ENCODE results near the gene JAM3.

Gene JAM3

DNA sequence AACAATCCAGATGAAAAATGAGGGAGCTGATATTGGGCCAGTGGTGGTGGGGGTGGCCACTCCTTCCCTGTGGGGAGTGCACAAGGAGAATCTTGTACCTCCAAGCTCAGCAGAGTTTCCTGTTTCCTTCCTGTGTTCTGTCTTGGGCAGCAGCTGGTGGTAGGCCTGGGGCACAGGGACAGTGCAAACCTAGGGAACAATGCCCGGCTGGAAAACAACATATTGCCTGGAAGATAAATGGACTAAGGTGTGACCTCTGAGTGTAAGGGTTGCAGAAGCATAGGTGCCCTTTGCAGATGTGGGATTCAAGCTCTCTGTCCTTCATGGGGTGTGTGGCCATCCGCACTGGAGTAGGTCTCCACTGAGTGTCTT, 5.8 kb upstream of the JAM3 start:
- DNase-seq, result no peak
- no peaks in the 10 kb centered on the region for H3K9me3 ChIP-seq (ENCODE audit: control insufficient read depth, low read length)
- H3K4me3 ChIP-seq (ENCODE audit: insufficient read depth, low read depth, low read length, poor library complexity, severe bottlenecking), result no peak overlapping the region
- H3K27me3 ChIP-seq (replicated peaks; ENCODE audit: control insufficient read depth, insufficient read depth, low read length, poor library complexity, severe bottlenecking), result no peaks in the 10 kb centered on the region
- H3K4me1 ChIP-seq (ENCODE audit: control insufficient read depth, insufficient read depth, low read length, poor library complexity, severe bottlenecking), result no peaks in the 10 kb centered on the region
- H3K36me3 ChIP-seq (ENCODE audit: control insufficient read depth, insufficient read depth, low read length), result no peaks in the 10 kb centered on the region
- no peak overlapping the region for H3K27ac ChIP-seq (ENCODE audit: insufficient read depth, low read length, poor library complexity, severe bottlenecking)

DNA sequence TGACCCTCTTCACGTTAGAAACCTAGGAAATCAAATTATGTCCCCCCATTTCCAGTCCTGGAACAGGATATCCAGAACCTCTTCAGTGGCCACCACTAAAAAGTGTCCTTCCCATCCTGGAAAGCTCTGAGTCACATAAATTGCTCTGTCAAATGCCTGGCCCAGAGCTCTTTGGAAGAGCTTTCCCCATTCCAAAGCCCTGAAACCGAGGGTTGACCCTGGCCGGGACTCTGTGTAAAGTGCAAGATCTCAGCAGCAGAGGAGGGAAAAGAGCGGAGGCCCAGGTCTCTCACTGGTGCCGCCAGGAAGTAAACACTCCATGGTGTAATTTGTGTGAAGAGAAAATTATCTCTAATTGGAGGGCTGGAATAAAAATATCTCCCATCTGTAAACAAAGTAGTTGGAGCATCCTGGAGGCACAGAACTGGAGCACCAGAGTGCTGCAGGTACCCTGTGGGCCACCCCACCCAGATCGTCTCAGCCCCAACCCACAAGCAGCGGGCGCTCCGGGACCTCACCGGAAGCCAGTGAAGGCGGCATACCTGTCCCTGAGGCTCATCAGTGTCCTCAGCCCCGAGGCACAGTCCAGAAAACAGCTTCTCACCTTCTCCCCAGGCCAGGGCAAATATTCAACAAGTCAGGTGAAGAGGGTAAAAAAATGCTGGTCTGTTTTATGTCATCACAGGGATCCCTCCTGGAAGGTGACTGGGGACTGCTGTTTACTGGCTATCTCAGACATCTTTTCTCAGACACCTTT, 4.7 kb upstream of the JAM3 start:
- Histone ChIP-seq H3K4me1 (ENCODE audit: control insufficient read depth, insufficient read depth, low read length, poor library complexity, severe bottlenecking) (peaks cover 2% of the 10 kb centered on the region), H3K27ac (ENCODE audit: insufficient read depth, low read length, poor library complexity, severe bottlenecking) (no peak overlapping the region), H3K9me3 (ENCODE audit: control insufficient read depth, low read length) (no peaks in the 10 kb centered on the region), H3K4me3 (ENCODE audit: insufficient read depth, low read depth, low read length, poor library complexity, severe bottlenecking) (no peak overlapping the region), H3K36me3 (ENCODE audit: control insufficient read depth, insufficient read depth, low read length) (no peaks in the 10 kb centered on the region), H3K27me3 (replicated peaks; ENCODE audit: control insufficient read depth, insufficient read depth, low read length, poor library complexity, severe bottlenecking) (no peaks in the 10 kb centered on the region)
- no peak for DNase-seq

DNA sequence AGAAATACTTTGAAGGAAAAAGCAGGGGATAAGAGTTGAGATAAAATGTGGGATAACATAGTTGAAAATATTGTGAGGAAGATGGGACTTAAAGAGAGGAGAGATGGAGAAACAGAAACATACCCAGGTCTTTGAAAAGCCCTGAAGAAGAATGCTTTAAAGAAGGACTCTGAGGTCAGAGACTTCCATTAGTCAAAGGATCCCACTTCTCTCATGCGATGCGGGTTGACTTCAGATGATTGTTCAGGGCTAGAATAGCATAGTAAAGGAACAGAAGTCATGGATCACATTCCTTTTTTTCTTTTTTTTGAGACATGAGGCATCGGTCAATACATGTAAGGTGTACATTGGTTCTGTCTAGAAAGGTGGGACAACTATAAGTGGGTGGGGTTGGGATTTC, 3.5 kb upstream of the JAM3 start:
- Histone ChIP-seq H3K27me3 (replicated peaks; ENCODE audit: control insufficient read depth, insufficient read depth, low read length, poor library complexity, severe bottlenecking) (no peaks in the 10 kb centered on the region), H3K9me3 (ENCODE audit: control insufficient read depth, low read length) (no peaks in the 10 kb centered on the region), H3K36me3 (ENCODE audit: control insufficient read depth, insufficient read depth, low read length) (no peaks in the 10 kb centered on the region), H3K4me3 (ENCODE audit: insufficient read depth, low read depth, low read length, poor library complexity, severe bottlenecking) (no peak overlapping the region), H3K27ac (ENCODE audit: insufficient read depth, low read length, poor library complexity, severe bottlenecking) (no peak overlapping the region), H3K4me1 (ENCODE audit: control insufficient read depth, insufficient read depth, low read length, poor library complexity, severe bottlenecking) (peaks cover 7% of the 10 kb centered on the region)
- no peak for DNase-seq

DNA sequence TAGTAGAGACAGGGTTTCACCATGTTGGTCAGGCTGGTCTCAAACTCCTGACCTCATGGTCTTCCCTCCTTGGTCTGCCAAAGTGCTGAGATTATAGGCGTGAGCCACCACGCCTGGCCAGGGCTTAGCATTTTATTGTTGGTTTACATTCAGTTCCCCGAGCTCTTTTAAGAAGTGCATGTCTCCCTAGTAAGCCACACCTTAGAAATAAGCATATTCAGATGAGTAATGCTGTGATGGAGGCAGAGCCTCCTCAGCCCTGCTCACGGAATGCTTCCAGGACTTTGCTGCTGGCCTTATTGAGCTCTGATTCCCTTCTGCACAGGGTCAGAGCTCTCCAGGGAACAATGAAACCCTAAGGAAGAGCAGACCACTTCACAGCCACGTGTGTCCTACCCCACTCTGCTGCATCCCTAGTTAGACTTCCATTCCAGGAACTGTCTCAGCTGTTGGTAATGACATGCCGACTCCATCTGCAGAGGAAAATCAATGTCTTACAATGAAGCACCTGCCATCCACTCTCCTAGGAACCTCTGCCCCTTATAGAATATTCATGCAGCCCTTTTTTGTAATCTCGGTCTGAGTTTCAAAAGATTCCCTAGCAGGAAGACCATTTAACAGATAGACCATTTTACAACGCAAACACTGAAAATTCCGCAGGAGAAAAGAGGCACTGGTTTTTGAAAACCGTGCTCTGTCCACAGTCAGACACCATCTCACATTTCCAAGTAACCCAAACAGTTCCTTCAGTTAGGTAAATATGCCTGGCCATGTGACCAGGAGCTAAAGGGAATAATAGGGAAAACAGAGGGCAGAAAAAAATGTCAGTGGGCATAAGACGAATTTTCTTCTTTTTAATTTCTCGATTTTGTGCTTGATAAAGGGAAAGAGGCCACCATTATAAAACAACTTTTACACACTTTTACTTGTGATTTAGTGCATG, 1.7 kb upstream of the JAM3 start:
- no peak for DNase-seq
- Histone ChIP-seq H3K9me3 (ENCODE audit: control insufficient read depth, low read length) (no peaks in the 10 kb centered on the region), H3K27me3 (replicated peaks; ENCODE audit: control insufficient read depth, insufficient read depth, low read length, poor library complexity, severe bottlenecking) (no peaks in the 10 kb centered on the region), H3K27ac (ENCODE audit: insufficient read depth, low read length, poor library complexity, severe bottlenecking) (no peak overlapping the region), H3K4me3 (ENCODE audit: insufficient read depth, low read depth, low read length, poor library complexity, severe bottlenecking) (no peak overlapping the region), H3K4me1 (ENCODE audit: control insufficient read depth, insufficient read depth, low read length, poor library complexity, severe bottlenecking) (peaks cover 7% of the 10 kb centered on the region), H3K36me3 (ENCODE audit: control insufficient read depth, insufficient read depth, low read length) (no peaks in the 10 kb centered on the region)

DNA sequence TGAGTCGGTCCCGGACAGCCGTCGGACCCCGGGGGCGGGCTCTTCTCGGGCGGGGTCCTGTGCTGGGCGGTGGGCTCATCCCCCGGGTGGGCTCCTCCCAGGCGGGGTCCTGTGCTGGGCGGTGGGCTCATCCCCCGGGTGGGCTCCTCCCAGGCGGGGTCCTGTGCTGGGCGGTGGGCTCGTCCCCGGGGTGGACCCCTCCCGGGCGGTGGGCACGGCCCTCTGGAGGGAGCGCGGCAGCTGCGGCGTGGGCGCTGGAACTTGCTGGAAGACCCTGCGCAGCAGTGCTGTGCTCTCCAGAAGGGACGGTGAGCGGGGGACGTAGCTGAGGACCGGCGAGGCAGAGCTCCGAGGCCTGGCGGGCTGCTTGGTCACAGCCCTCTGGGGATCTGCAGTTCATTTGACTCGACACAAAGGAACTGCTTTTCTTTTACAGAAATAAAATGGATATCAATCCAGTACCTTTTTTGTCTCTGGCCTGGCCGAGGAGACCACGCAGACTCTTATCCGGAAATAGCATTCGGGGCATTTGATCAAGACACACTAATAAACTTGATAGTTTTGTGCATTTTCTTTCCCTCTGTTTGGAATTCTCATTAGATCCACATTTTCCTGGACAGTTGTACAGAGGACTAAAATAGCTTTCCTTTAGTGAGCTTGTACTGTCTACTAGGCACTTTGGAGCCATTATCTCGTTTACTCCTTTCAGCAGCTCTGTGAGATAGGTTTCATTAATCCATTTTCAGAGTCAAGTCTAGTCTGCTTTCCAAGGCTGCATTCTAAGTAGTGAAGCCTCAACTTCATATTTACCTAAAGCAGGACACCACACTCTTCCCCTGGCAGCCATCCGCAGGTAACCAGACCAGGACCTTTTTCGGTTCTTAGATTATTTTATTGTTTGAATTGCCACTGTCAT, 812 bp downstream of the JAM3 start:
- H3K27ac ChIP-seq (ENCODE audit: insufficient read depth, low read length, poor library complexity, severe bottlenecking), result peak overlapping the region; percentile 52
- peak overlapping the region; percentile 61 for H3K4me3 ChIP-seq (ENCODE audit: insufficient read depth, low read depth, low read length, poor library complexity, severe bottlenecking)
- H3K36me3 ChIP-seq (ENCODE audit: control insufficient read depth, insufficient read depth, low read length), result no peaks in the 10 kb centered on the region
- no peaks in the 10 kb centered on the region for H3K27me3 ChIP-seq (replicated peaks; ENCODE audit: control insufficient read depth, insufficient read depth, low read length, poor library complexity, severe bottlenecking)
- DNase-seq, result no peak
- H3K9me3 ChIP-seq (ENCODE audit: control insufficient read depth, low read length), result no peaks in the 10 kb centered on the region
- peaks cover 7% of the 10 kb centered on the region for H3K4me1 ChIP-seq (ENCODE audit: control insufficient read depth, insufficient read depth, low read length, poor library complexity, severe bottlenecking)

DNA sequence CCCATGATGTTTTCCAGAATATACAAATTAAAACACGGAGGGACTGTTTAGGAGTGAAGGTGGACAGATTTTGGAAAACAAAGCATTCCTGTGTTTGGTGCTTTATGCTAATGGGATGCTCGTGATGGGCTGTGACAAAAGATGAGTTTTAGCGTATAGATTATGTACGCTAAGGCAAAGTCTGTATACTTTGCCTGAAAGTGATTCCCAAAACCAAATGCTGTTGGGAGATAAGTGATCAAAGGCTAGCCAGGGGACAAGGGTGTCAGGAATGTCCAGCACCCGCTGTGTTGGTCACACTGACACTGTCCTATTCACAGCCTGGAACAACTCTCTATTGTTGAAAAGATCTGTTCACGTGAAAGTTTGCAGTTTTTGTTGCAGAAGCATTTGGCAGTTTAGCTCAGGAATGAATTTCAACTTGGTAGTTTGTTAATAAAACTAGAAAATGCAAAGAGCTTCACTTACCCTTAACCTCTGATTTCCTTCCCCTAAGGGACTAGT, 1.5 kb downstream of the JAM3 start:
- H3K27ac ChIP-seq (ENCODE audit: insufficient read depth, low read length, poor library complexity, severe bottlenecking), result no peak overlapping the region
- no peaks in the 10 kb centered on the region for H3K27me3 ChIP-seq (replicated peaks; ENCODE audit: control insufficient read depth, insufficient read depth, low read length, poor library complexity, severe bottlenecking)
- no peaks in the 10 kb centered on the region for H3K36me3 ChIP-seq (ENCODE audit: control insufficient read depth, insufficient read depth, low read length)
- H3K4me3 ChIP-seq (ENCODE audit: insufficient read depth, low read depth, low read length, poor library complexity, severe bottlenecking), result no peak overlapping the region
- no peaks in the 10 kb centered on the region for H3K9me3 ChIP-seq (ENCODE audit: control insufficient read depth, low read length)
- H3K4me1 ChIP-seq (ENCODE audit: control insufficient read depth, insufficient read depth, low read length, poor library complexity, severe bottlenecking), result peaks cover 7% of the 10 kb centered on the region
- DNase-seq, result no peak

DNA sequence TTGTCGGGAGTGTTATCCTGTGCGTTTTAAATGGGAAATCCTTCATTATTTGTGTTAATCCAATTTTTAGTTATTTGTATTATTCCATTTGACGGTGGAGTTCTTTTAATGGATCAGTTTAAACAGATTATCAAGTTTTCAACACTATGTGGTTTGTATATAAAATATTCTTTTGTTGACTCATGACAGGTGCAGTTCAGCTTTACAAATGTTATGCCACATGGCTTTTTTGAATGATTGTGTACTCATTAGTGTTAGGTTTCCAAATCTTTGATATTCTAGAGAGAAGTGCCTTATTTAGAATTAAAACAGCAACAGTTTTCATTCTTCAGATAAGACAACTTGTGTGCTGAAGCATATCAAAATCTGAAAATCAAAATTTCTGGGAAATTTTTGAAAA, 2.4 kb downstream of the JAM3 start:
- no peak for DNase-seq
- no peaks in the 10 kb centered on the region for H3K36me3 ChIP-seq (ENCODE audit: control insufficient read depth, insufficient read depth, low read length)
- no peak overlapping the region for H3K4me3 ChIP-seq (ENCODE audit: insufficient read depth, low read depth, low read length, poor library complexity, severe bottlenecking)
- peaks cover 7% of the 10 kb centered on the region for H3K4me1 ChIP-seq (ENCODE audit: control insufficient read depth, insufficient read depth, low read length, poor library complexity, severe bottlenecking)
- H3K27ac ChIP-seq (ENCODE audit: insufficient read depth, low read length, poor library complexity, severe bottlenecking), result no peak overlapping the region
- no peaks in the 10 kb centered on the region for H3K9me3 ChIP-seq (ENCODE audit: control insufficient read depth, low read length)
- no peaks in the 10 kb centered on the region for H3K27me3 ChIP-seq (replicated peaks; ENCODE audit: control insufficient read depth, insufficient read depth, low read length, poor library complexity, severe bottlenecking)

DNA sequence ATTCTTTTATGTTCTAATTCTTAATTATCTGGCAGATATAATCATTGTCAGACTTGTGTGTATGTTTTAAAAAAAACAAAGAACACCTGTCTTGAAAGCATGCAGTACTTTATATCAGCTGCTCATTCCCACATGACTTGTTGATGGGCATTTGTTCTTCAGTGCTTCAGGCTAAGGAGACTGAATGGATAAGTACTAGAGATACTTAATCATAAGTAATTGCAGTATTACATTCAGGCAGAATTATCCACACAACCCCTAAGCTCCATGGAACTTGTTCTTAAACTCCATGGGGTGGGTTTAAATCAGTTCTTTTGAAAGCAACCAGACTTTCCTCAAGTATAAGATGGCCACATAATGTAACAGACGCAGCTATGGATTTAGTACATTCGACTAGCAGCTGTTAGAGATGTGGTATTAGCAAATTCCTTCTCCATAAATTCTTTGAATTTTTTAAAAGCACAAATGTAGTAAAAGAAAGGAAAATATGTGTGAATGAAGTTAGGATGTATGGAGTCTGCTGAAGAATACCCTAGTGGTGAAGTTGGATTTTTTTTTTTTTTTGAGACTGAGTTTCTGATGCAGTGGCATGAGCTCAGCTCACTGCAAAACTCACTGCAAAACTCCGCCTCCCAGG, 3.0 kb downstream of the JAM3 start:
- no peak overlapping the region for H3K27ac ChIP-seq (ENCODE audit: insufficient read depth, low read length, poor library complexity, severe bottlenecking)
- no peaks in the 10 kb centered on the region for H3K9me3 ChIP-seq (ENCODE audit: control insufficient read depth, low read length)
- H3K36me3 ChIP-seq (ENCODE audit: control insufficient read depth, insufficient read depth, low read length), result no peaks in the 10 kb centered on the region
- H3K27me3 ChIP-seq (replicated peaks; ENCODE audit: control insufficient read depth, insufficient read depth, low read length, poor library complexity, severe bottlenecking), result no peaks in the 10 kb centered on the region
- no peak overlapping the region for H3K4me3 ChIP-seq (ENCODE audit: insufficient read depth, low read depth, low read length, poor library complexity, severe bottlenecking)
- DNase-seq, result no peak
- H3K4me1 ChIP-seq (ENCODE audit: control insufficient read depth, insufficient read depth, low read length, poor library complexity, severe bottlenecking), result peaks cover 7% of the 10 kb centered on the region

DNA sequence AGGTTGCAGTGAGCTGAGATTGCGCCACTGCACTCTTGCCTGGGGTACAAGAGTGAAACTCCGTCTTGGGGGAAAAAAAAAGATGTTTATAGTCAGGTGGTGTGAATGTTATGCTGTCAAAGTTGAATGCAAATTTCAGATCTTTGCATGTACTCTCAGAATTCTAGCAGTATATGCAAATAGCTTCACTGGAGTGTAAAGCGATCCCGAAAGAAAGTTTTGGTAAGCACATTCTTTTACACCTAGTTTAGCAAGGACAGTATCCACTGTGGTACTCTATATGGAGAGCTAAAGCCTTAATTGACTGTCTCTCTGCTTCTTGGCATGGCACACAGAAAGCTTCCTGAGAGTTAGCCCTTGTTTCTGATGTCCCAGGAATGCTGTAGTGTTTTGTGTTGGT, 4.0 kb downstream of the JAM3 start:
- Histone ChIP-seq H3K4me3 (ENCODE audit: insufficient read depth, low read depth, low read length, poor library complexity, severe bottlenecking) (no peak overlapping the region), H3K27me3 (replicated peaks; ENCODE audit: control insufficient read depth, insufficient read depth, low read length, poor library complexity, severe bottlenecking) (no peaks in the 10 kb centered on the region), H3K9me3 (ENCODE audit: control insufficient read depth, low read length) (no peaks in the 10 kb centered on the region), H3K36me3 (ENCODE audit: control insufficient read depth, insufficient read depth, low read length) (no peaks in the 10 kb centered on the region), H3K4me1 (ENCODE audit: control insufficient read depth, insufficient read depth, low read length, poor library complexity, severe bottlenecking) (peaks cover 7% of the 10 kb centered on the region), H3K27ac (ENCODE audit: insufficient read depth, low read length, poor library complexity, severe bottlenecking) (no peak overlapping the region)
- DNase-seq, result no peak
